RPMI8226 (cell line): ENCODE results near the gene HMG20A.
"Not testable (repeated sequence)": the region's sequence is repeated elsewhere in the genome, so short reads cannot be mapped to it uniquely, and the experiment has no call there.

Source experiments
- DNase-seq: peaks from one replicate; pipeline ENCODE4 v3.0.0-alpha.2; 2015

HMG20A gene

DNA sequence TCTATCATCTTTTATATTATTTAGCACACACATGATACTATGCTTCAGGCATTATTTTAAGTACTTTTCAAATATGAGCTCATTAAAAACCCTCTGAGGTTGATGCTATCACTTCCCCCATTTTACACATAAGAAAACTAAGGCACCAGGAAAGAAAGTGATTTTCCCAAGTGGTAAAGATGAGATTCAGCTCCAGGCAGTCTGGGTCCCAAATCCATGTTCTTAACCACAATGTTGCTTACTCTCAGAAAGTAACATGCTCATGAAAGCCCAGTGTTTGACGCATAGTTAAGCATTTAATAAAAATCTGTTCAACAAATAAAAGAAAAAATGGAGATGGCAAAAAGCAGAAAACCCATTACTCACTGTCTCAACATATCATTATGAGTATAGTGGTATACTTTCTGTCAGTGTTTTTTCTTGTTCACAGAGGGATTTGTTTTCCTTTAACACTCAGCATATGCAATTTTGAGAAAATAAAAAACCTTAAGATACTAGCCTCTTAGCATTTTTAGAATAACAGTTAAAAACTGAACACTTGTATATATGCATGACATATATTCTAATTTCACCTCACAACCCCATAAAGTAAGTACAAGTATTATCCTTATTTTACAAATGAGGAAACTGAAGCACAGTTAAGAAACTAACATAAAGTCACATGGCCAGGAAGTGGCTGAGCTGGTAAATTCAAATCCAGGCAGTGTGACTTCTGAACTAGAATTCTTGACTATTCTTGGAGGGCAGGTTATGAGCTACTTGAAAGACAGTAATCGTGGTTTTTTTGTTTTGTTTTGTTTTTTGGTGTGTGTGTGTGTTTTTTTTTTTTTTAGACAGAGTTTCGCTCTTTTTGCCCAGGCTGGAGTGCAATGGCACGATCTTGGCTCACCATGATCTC, 11.2 kb upstream of the HMG20A start:
- DNase-seq, result peak; percentile 15

DNA sequence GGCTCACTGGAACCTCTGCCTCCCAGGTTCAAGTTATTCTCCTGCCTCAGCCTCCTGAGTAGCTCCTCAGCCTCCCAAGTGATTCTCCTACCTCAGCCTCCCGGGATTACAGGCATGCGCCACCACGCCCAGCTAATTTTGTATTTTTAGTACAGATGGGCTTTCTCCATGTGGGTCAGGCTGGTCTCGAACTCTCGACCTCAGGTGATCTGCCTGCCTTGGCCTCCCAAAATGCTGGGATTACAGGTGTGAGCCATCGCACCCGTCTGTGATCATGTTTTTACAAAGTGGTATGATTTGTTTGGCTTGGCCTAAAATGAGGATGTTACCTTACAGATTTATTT, 10.6 kb upstream of the HMG20A start:
- not testable (repeated sequence) for DNase-seq

DNA sequence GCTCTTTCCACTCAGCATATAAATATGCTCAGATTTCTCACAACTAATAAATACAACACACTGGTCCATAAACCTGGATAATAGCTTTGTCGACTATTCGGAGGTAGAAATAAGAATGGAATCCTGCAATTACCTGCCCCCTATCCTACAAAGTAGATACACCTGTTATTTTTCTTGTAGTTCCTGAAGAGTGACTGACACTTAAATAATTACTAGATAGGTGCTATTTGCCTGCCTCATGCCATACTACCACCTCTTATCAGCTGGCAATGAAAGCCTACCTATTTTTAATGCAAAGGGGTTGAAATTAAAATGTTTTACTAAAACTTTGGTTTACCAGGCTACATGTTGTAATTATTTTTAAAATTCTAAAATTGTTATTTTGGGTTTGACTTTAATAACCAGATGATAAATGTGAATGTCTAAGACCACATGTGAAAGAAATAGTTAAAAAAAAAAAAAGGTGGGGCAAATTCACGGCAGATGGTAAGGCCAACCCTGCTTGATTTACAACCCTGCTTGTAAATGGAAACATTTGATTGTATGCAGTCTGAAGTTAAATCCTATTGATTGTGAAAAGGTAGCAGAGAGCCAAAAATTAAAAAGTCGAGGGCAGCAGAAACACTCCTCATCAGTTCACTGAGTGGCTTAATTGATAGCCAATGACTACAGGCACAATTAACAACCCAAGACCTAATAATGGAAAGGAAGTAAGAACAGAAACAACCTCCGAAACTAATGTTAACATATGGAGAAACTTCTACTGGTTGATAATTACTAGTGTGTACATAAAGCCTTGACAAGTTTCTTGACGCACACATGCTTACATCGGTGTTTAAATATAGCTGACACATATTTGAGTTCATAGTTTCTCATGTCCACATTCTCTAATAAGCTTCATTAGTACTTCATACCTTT, 9.7 kb upstream of the HMG20A start:
- DNase-seq, result no peak

- no peak for DNase-seq
These were observed 9.1 kb upstream of the HMG20A start for GRCh38 chr15:77411619-77411976.

DNA sequence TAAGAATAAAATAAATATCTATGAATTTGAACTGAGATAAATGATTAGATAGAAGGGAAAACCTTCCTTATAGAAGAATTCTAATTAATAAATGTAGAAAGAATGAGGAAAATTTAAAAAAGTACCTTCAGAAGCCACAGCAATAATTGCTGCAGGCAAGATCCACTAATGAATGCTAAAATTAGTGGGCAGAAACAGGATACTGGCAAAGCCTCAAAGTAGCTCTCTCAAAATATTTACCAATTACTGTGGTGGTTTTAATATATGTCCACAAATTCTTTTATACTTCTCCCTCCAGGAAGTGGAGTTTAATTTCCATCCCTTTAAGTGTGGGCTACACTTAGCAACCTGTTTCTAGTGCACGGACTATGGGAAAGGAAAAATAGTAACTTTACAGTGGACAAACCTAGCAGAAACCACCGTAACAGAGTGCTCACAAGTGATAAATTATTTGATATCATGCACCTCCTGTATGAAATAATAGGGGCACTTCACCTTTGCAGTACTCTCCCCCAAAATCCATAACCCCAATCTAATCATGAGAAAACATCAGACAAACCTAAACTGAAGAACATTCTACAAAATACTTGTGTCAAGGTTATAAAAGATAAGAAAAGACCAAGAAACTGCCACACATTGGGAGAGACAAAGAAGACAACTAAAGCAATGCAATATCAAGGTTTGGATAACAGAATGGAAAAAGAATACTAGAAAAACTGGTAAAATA, 7.6 kb upstream of the HMG20A start:
- DNase-seq, result no peak

GRCh38 chr15:77413699-77414349, 6.9 kb upstream of the HMG20A start:
- no peak for DNase-seq

DNA sequence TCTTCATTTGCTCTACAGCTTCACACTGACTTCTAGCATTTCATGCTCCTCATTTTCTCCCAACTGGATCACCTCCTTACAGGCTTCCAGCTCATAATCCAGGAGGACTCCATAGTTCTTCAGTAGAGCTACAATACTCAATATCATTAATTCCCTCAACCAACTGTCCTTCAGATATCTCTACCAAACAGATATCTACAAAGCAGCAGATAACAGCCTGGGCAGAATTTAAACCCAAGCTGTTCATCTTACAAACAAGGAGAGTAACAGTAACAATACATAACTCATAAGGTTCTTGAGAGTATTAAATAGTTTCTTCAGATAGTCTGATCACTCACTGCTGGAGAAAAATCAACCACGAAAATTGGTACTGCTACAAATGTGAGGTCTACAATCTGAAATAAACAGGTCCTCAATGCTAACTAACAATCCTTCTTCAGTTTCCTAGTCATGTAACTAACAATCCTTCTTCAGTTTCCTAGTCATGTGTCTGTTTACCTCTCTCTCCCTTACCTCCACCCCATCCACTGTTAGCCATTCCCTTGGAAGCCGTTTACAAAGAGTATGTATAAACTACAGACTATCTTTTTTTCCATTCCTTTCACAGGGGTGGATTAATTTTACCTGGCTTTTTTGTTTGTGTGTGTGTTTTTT, 5.8 kb upstream of the HMG20A start:
- DNase-seq, result no peak

- no peak for DNase-seq
These were observed 5.1 kb upstream of the HMG20A start for GRCh38 chr15:77415450-77416147.

- DNase-seq, result no peak
These were observed 4.6 kb upstream of the HMG20A start for GRCh38 chr15:77416148-77416455.

DNA sequence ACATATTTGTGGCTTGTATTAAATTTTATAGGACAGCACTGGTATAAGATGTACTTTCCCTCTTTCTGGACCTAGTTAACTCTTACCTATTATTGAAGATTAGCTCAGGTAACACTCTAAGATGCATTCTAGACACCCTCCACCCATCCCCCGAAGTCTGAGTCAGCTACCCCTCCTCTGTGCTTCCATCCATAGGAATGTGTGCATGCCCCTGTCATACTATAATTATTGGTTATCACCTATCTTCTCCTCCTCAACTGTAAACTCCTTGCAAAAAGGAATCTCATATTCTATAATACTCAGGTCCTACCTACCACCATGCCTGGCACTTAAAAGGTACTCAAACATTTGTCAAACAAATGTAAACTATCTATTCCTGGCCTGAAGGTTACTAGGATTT, 3.7 kb upstream of the HMG20A start:
- no peak for DNase-seq

DNA sequence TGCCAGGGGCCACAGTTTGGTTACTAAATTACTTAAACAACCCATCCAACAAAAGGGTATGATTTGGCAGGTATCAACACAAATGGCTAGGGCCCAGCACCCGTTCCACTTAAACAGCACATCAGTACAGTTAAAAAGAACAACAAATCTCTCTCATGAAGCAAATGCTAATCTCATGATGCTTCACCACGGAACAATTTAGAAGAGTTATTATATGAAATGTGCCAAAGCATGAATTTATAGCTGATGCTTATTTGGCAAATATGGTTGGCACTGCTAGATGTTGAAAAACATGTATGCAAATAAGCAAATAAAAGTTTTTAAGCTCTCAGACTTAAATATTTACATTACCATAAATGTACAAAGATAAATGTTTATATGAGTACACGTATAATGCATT, 3.1 kb upstream of the HMG20A start:
- DNase-seq, result no peak

DNA sequence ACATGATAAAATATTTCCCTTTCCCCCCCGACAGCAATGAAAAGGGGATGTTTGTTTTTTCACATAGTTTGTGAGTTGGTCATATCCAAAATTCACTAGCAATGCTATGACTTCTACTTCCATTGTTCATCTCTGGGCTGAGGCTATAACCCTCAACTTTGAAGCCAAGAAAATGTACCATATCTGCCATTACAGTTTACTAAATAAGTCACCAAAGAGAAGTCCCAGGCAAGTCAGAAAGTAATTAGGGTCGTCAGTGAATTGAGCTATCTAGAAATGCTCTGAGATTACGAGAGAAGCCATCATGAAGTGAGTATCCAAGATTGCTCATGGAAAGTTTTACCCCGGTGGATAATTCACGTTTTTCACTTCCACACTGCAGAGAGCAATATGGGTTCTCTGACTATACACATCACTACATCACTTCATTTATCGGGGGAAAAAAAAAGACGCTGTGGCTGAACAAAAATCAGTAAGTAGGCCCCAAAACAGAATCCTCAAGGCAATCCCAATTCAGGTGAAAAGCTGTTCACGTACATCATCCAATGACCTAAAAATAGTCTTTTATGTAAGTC, 2.2 kb upstream of the HMG20A start:
- no peak for DNase-seq

DNA sequence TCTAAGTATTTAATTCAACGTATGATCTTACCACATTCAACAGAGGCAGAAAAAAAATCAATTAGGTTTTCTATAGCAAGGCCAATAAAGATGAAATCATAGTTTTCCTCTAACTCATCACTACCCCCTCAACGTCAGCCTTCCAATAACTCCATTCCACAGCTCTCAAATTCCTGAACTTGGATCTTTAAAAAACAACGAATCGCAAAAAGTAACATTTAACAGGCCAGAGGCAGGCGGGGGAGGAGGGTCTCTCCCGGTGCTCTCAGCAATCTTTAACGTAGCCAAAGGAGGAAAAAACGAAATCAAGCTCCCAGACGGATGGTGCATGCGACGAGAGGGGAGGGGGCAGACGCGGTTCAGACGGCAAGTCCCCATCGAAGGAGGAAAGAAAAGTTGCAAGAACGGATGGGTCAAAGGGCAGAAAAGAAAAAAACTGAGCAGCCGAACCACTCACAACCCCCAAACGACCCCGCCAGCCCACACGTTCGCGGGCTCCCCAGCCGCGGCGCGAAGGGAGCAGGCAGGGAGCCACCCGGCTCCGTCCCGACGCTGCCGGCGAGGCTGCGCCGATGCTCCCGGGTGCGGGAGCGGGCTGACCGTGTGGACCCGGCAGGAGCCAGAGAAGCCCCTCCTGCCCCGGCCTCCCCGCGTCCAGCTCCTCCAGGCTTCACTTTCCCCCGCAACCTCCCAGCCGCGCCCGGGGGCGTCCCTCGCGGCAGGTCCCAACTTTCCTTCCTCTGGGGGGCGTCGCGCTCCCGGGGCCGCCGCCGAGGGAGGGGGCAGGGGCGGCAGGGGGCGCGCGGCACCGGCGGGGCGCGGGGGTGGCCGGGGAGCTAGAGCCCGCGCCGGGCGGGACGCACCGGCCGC, 1.5 kb upstream of the HMG20A start:
- DNase-seq, result no peak

DNA sequence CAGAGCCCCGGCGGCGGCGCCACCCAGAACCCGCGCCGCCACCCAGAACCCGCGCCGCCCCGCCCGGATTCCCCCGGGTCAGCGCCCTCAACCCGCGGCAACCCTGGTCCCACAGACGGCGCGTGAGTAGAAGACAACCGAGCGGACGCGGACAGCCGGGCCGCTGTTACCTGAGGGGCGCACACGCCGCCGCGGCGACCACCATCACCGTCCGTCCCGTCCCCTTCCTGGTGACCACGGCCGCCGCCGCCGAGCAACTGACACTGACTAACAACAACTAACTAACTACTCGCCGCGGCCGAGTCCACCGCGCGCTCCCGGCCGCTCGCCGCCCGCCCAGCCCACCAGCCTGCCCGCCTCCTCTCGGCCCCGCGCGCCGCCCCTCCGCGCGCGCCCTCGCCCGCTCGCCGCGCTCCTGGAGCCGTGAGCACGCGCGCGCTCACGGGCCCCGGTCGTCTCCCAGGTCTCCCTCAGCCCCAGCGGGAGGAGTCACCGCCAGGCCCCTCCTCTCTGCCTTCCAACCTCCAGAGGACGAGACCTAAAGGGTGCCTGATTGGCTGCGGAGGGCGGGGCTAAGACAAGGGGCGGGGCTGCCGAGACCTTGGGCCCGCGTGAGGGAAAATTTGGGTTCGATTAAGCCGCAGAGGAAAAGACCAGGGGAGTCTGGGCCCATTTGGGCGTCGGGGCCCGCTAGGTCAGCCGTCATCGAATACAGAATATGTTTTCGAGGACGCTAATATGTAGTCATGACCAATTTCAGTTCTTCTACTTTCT, 665 bp upstream of the HMG20A start, which contains the start of gene PEAK1:
Gene PEAK1, minus strand, starts transcription at position 269 of the 774 bp plus-strand sequence. CDS start 238,178 bp downstream, outside the sequence.
- peak; percentile 100 for DNase-seq

DNA sequence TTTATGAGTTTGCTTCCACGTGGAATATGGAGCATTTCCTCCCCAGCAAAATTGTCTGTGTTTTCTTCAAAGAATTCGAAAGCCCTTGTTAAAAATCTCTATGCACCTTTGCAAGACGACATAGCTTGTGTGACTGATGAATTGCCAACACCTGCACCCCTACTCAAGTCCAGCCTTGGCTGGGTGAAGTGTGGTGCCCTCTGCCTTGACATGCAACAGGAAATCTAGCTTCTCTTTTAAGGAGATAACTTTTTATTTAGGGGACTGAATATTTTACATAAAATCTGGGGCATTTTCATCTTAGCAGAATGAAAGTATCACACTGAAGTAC, 647 bp downstream of the HMG20A start:
- peak; percentile 71 for DNase-seq

- DNase-seq, result no peak
These were observed 4.4 kb downstream of the HMG20A start for GRCh38 chr15:77425104-77425503.

GRCh38 chr15:77426377-77426776, 5.7 kb downstream of the HMG20A start:
- DNase-seq, result no peak

DNA sequence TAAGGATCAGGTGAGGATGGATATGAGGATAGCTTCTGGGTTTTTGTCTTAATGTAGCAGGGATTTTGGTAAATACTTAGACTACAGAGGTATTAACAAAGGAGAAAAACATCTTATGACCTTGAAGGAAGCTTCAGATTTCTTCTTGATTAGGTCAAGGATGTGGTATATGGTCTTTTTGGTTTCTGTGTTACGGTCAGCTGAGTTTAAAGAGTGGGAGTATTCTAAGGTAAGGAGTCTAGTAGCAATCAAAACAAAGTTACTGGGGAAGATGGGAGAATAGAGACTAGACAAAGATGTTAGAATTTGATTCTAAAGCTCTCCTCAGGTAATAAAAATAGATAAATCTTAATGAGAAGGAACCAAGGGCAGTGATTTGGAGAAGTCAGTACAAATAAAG, 6.2 kb downstream of the HMG20A start:
- DNase-seq, result no peak

DNA sequence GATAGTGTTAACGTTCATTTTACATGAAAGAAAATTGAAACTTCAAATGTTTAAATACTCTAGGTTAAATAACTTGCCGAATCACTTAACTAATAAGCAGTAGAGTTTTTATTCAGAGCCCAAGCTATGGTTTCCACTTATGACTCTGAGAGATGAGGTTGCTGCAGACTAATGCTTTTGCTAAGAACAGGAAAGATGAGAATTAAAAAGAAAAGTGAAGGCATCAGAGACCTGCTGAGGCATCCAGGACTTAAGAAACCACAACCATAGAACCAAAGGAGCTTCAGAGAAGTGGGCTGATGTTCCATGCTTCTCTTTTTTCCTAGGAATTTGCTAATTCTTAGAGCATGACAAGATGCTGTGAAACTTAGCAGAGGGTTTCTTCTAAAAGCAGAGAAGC, 9.5 kb downstream of the HMG20A start:
- no peak for DNase-seq

GRCh38 chr15:77430652-77431051, 10.0 kb downstream of the HMG20A start:
- no peak for DNase-seq
